Measurements from ENCODE around the gene SLAMF1.
"Not testable (repeated sequence)": the region's sequence is repeated elsewhere in the genome, so short reads cannot be mapped to it uniquely, and the experiment has no call there.

The SLAMF1 gene

DNA sequence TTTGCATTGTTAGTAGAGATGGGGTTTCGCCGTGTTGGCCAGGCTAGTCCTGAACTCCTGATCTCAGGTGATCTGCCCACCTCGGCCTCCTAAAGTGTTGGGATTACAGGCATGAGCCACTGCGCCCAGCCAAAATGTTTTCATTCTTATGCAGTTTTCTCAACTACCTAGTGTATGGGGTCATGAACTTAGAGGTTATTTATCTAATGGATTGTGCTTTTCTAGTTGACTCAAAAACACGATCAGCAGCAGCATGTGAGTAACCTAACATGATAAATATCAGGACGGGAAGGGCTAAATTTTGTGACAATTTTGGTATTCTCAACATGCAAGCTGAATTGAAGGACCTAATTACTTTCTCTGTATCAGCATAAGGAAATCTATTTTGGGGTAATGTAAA lies 58.4 kb downstream of the SLAMF1 start:
- DNase-seq, result no peak

DNA sequence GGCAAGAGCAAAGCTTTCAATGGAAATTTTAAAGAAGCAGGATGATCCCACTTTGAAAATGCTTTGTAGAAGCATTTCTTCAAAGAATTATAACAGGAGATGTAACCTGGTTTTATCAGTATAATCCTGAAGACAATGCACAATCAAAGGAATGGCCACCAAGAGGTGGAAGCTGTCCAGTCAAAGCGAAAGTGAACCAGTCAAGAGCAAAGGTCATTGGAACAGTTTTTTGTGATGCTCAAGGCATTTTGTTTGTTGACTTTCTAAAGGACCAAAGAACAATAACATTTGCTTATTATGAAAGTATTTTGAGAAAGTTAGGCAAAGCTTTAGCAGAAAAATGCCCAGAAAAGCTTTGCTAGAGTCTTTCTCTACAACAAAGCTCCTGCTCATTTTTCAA lies 62.1 kb downstream of the SLAMF1 start:
- peak; percentile 41 for DNase-seq

DNA sequence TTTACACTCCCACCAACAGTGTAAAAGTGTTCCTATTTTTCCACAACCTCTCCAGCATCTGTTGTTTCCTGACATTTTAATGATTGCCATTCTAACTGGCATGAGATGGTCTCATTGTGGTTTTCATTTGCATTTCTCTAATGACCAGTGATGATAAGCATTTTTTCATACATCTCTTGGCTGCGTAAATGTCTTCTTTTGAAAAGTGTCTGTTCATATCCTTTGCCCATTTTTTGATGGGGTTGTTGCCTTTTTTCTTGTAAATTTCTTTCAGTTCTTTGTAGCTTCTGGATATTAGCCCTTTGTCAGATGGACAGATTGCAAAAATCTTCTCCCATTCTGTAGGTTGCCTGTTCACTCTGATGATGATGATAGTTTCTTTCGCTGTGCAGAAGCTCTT lies 63.9 kb downstream of the SLAMF1 start:
- not testable (repeated sequence) for DNase-seq

DNA sequence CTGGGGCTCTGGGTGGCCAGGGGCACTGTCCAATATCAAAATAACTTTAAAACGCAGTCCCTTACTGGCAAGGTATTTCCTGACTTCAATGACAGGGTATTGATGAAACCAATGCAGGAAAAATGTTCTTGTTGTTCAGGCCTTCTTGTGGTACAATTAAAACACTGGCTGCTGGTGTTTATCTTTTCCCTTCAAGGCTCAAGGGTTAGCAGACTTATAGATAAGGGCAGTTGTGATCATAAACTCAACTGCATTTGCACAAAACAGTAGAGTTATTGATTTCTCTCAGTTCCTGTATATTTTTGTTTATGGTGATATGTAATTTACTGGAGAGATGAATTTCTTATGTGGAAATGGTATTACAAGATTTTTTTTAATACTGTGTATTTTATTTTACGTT lies 64.9 kb downstream of the SLAMF1 start:
- DNase-seq, result peak; percentile 67

DNA sequence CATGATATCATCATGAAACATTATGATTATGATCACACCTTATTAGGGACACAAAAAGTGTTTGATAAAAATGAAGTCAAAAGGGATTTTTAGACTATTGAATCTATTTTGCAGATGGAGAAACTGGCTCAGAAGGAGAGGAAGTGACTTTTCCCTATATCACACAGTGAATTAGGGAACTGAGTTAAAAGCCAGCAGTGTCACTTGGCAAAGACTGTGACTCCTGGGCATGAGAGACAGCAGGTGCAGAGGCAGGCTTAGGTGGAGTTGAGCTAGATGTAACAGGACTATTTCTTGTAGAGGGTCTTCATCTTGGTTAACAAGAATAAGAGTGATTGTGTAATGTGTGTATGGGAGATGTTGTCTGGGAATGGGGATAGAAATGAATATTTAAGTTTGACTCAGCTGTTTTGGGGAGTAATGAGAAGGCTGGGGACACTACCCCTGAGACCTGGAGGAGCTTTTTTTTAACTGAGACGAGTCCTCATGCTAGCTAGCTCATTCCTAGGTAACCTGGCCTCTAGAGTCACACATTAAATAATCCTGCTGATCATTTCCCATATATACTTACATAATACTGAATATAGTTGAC lies 66.5 kb downstream of the SLAMF1 start:
- DNase-seq, result peak; percentile 75

DNA sequence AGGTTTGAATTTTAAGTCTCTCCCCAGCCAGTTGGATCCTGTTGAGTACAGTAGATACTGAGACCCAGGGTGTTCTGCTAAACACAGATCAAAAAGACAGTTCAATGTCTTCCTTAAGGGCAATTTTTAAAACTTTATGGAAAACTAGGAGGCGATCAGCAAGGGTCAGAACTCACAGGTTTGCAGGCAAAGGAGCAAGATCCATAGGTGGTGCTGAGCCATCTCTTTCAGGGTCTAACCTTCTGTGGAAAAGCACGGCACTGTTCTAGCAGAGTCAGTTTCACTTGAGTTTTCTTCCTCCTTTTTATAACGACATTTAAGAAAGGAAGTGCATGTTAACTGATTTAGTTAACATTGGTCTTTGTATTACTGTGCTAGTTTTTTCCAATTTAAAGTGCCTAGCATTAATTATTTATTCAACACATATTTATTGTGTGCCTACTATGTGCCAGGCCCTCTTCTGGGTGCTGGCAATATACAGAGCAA lies 67.6 kb downstream of the SLAMF1 start, which contains the start of gene CD84:
CD84 (minus strand) TSS at position 281 of the 486 bp plus-strand sequence; CDS start at position 222, 59 bp downstream.
- peak; percentile 87 for DNase-seq

DNA sequence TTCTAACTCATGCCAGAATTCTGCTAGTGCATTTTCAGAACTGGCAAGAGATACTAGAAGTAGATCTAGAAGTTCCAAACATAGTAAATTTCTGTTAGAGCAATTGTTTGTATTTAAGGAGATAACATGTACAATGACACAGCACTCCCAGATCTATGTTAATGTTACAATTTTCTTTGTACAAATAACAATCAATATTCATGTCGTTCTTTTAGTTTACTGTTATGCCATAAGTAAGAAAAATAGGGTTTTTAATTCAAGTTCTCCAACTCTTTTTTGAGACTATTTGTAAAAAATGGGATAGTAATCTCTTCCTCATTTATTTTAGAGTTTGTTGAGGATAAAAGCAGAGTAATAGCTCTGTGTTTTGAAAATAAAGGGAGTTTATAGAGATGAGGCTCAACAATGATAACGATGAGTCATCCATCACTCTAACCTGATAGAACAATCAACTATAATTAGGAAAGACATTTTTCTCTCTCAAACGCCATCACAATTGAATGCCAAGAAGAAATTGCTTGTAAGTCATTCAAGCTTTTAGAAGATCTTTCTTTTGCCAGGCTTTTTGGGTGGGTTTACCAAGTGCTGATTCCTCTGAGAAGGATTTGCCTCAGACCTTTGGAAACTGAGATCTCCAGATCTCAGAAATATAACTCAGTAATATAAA lies 68.2 kb downstream of the SLAMF1 start:
- peak; percentile 87 for DNase-seq

DNA sequence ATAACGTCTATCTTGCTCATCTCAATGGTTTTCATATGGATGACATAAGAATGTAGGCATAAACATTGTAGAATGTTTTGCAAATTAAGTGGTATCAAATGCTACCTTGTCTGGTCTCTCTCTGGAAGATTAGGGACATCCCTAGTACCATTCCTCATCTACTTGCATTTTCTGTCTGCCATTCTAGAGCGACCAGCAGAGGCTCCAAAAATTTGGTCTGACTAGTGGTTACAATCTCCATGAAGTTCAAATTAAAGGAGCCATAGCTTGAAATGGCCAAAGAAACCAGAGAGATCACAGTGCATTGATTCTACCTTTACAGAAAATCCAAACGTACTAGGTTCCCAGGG lies 68.7 kb downstream of the SLAMF1 start:
- DNase-seq, result peak; percentile 89

DNA sequence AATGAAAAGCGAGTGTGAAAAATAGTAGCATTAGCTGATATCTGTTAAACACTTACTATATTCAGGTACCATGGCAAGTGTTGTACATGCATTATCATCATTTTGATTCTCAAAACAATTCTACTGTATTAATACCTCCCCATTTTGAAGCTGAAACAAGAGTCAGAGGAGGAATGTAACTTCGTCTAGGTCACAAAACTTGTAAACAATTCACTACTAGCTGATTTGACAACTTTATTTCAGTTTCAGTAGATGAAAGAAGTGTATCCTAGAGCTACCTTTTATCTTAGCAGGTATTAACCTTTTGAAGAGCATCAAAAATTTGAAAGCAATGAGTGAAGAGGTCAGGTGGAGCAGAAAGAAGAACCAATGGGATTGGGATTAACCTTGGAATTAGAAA lies 69.2 kb downstream of the SLAMF1 start:
- DNase-seq, result peak; percentile 55

DNA sequence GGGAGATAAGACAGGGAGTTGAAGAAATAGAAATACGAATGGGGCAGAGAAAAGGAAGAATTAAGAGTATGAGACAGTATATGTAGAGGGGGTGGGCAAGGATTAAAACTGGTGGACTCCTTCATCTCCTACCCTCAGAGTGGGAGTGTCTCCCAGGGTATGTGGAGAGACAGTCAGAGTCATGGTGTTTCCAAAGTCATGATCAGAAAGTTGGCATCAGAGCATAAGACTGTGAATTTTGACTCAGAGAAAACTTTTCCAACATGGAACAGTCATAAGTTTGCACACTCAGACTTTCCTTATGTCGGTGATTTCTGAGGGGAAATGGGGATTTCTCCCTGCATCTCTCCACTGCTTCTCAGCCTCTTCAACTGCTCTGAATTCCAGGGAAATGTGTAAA lies 70.0 kb downstream of the SLAMF1 start:
- no peak for DNase-seq

DNA sequence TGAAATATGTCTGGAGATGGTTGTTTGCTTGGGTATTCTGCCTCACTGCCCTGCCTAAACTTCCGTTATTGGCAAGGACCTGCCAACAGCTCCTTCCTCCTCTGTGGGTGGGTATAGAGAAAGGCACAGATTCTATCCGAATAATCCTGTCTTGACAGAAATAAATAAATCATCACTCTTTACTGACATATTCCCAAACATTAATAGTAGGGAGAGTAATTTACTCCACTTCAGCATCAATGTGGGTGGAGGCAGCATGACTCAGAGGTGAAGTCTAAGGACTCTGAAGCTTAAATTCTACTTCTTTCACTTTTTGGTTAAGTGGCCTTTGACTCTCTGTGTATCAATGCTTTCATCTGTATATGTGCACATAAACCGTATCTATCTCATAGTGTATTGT lies 70.5 kb downstream of the SLAMF1 start:
- peak; percentile 53 for DNase-seq

DNA sequence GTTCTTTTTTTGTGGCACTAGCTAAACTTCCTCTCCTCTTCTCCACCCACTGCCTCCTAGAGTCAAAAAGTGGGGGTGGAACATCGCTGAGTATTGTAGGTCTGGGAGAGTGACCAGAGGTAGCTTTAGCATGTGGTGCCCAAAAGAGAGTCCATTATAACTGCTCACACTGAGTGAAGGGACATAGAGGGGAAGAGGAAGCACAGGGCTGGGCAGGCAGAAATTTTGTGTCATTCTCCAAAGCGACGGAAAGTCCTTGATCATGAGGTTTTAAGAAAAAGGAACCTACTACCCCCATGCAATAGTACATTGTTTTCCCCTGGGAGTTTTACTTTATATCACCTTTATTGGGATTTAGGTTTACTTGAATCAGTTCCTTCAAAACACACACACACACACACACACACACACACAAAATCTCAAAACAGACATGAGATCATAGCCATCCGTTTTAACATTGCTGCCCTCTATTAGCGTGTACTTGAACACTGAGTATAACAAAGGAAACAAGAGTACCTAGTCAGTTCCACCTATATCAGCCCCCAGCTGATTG lies 71.7 kb downstream of the SLAMF1 start:
- DNase-seq, result peak; percentile 85

DNA sequence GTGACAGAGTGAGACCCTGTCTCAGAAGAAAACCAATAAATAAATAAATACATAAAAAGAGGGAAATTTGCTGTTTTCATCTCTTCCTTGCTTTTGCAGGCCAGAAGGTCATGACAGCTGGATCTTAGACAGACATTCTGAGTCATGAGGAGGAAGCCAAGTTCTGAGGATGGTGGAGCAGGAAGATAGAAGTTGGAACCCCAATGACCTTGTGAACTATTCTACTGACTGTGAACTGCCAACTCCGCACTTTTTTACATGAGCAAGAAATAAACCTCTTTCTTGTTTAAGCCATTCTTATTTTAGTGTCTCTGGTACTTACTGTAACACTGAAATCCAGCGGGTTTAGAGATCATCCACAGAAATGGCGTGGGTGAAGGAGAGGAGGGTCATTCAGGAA lies 76.0 kb downstream of the SLAMF1 start:
- no peak for DNase-seq

DNA sequence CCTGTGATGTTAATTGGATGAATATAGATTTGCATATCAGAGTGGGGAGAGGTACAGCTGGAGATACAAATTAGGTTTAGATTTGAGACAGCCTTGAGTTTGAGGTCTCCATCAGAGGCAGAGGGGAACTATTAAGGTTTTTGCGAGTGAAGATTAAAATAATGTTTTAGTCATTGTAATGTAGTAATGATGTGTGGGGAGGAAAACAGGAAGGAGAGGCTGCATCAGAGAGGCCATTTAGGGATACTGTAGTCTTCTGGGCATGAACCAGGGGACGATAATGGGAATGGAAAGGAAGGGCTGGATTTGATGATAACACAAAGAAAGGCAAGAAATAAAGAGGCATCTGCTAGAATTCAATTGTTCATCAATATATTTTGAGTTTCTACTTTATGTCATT lies 77.0 kb downstream of the SLAMF1 start:
- no peak for DNase-seq

DNA sequence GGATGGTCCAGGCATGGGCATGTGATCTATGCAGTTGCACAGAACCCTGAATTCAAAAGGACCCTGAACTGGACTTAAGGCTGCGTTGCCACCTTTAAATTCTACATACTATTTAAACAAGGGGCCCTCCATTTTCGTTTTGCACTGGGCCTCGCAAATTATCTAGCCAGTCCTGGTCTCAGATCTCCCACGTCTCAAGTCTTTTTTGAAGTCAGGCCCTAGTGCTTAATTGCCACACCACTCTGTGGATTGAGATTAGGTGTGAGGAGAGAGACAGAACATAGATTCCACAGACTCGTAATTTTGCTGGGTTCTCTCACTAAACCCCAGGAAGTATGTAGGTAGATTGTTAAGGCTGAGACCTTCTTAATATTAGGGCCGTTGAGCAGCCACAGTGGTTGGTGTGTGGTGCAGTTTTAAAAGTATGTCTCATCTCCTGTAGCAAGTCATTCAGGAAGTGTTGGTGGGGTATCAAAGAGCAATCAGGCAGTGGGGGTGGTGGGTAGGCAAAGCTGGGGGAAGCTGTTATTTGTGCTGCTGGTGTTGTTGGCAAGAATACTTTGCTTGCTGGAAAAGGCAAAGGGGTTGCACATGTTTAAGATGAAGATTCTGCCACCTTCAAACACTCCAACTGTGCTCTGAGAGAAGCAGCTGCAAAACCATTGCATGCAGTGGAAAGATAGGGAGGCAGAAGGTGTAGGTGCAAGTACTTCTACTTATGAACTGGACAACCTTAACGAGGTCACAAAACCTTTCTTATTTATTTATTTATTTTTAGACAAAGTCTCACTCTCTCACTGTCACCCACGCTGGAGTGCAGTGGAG lies 78.8 kb downstream of the SLAMF1 start:
- DNase-seq, result peak; percentile 65

DNA sequence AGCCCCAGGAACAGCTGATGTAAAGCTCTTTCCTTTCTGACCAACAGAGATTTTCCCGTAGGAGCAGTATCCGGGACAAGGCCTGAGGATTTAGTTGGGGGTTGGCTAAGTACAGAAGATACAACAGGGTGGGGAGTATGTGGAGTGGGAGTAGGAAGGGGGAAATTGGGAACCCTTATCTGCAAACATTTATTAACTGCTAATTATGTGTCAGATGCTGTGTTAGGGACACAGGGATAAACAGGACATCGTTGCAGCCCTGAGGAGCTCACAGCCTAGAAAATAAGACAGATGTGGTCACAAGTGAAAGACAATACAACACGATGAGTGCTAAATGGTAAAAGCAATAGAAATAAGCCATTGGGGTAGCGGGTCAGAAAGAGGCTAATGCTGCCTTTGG lies 79.5 kb downstream of the SLAMF1 start:
- no peak for DNase-seq

DNA sequence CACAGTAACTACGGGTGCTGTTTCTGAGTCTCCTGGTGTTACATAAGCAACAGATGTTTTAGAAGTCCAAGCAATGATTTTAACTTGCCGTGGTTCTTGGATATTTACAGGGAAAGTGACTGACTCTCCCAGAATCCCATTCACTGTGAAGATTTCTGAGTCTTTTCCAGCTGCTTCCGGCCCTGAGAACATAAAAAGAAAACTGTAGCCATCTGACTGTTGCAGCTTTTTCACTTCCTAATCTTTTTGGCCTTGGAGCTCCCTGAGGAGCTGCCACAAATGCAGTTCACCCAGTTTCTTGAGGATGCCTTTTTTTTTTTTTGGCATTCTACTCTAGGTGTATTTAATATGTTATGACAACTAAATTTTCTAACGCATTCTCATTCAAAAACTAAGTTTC lies 81.3 kb downstream of the SLAMF1 start:
- no peak for DNase-seq

DNA sequence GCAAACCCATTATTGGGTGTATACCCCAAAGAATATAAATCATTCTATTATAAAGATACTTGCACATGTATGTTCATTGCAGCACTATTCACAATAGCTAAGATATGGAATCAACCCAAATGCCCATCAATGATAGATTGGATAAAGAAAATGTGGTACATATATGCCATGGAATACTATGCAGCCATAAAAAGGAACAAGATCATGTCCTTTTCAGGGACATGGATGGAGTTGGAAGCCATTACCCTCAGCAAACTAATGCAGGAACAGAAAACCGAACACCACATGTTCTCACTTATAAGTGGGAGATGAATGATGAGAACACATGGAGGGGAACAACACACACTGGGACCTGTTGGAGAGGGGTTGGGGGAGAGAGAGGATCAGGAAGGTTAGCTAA lies 83.6 kb downstream of the SLAMF1 start:
- not testable (repeated sequence) for DNase-seq

DNA sequence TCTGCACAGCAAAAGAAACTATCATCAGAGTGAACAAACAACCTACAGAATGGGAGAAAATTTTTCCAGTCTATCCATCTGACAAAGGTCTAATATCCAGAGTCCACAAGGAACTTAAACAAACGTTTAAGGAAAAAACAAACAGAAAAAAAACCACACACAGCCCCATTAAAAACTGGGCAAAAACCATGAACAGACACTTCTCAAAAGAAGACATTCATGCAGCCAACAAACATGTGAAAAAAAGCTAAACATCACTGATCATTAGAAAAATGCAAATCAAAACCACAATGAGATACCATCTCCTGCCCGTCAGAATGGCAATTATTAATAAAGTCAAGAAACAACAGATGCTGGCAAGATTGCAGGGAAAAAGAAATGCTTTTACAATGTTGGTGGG lies 84.1 kb downstream of the SLAMF1 start:
- not testable (repeated sequence) for DNase-seq

DNA sequence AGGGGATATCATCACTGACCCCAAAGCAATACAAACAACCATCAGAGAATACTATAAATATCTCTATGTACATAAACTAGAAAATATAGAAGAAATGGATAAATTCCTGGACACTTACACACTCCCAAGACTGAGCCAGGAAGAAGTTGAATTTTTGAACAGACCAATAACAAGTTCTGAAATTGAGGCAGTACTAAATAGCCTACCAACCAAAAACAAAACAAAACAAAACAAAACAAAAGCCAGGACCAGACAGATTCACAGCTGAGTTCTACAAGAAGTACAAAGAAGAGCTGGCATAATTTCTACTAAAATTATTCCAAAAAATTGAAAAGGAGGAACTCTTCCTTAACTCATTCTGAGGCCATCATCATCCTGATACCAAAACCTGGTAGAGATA lies 86.0 kb downstream of the SLAMF1 start:
- no peak for DNase-seq

DNA sequence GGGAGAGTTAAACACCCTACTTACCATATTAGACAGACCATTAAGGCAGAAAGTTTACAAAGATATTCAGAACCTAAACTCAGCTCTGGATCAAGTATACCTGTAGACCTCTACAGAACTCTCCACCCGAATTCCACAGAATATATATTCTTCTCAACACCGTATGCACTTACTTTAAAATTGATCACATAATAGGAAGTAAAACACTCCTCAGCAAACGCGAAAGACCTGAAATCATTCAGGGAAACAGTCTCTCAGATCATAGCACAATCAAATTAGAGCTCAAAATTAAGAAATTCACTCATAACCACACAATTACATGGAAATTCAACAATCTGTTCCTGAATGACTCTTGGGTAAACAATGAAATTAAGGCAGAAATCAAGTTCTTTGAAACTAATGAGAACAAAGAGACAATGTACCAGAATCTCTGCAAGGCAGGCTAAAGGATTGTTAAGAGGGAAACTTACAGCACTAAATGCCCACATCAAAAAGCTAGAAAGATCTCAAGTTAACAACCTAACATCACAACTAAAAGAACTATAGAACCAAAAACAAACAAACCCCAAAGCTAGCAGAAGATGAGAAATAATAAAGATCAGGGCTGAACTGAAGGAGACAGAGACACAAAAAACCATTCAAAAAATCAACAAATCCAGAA lies 86.7 kb downstream of the SLAMF1 start:
- no peak for DNase-seq

DNA sequence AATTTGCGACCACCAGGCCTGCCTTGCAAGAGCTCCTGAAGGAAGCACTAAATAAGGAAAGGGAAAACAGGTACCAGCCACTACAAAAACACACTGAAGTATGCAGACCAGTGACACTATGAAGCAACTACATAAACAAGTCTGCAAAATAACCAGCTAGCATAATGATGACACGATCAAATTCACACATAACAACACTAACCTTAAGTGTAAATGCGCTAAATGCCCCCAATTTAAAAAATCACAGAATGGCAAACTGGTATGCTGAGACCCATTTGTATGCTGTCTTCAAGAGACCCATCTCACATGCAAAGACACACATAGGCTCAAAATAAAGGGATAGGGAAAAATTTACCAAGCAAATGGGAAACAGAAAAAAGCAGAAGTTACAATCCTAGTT lies 87.4 kb downstream of the SLAMF1 start:
- peak; percentile 73 for DNase-seq
